SK-N-MC (cell line): ENCODE results near the gene ITGB2.

Source experiments
- EZH2 ChIP-seq: fragments of 200-600 bp; sonication (generic); IDR thresholded peaks from one replicate; pipeline ENCODE4 v1.6.1; 2017; ENCODE audit warnings: antibody characterized with exemption
- POLR2AphosphoS5 ChIP-seq: IDR thresholded peaks from 2 replicates; pipeline ENCODE4 v1.6.1; 2012; ENCODE audit warnings: mild to moderate bottlenecking, low read depth, low read length, borderline replicate concordance

GRCh38 chr21:44905016-44905727, 15.5 kb downstream of the ITGB2 start:
- TF ChIP-seq EZH2 (no peak), POLR2AphosphoS5 (no peak)
